Natural killer cell (primary cell): ENCODE measurements around the gene ATG9A. TPM values are rescaled to one million over a fixed set of nuclear protein-coding genes. Genes with fewer than 3 reads are reported as not detected.
A peak's percentile ranks its signal among the peaks of the same experiment; 100 is the strongest.

Source experiments
- ATAC-seq, 3 donors: fragments of 150-1000 bp in 2 of 3; fragments of 200-7000 bp in 1 of 3; cut with Tn5 transposase; 1 replicate in 1 of 3; 2 replicates in 2 of 3; pipeline ENCODE4 v1.10.0; 2021; ENCODE audit warnings: mild to moderate bottlenecking in 2 of 3, moderate library complexity in 2 of 3
- DNase-seq, 2 donors: peaks; one replicate each; pipeline versions ENCODE4 v3.0.0 to v3.0.0-alpha.2; 2013 to 2021; ENCODE audit warnings: mixed read lengths in 1 of 2
- H3K27ac ChIP-seq: one replicate; pipeline ENCODE4 v1.5.1; 2013; ENCODE audit warnings: mild to moderate bottlenecking, low read length
- H3K27me3 ChIP-seq: one replicate; pipeline ENCODE4 v1.6.1; 2013; ENCODE audit warnings: low read length; ENCODE audit not compliant: control insufficient read depth, insufficient read depth
- H3K36me3 ChIP-seq: one replicate; pipeline ENCODE4 v1.6.1; 2013; ENCODE audit warnings: low read length; ENCODE audit not compliant: control insufficient read depth, insufficient read depth
- H3K4me1 ChIP-seq: one replicate; pipeline ENCODE4 v1.6.1; 2013; ENCODE audit warnings: low read length; ENCODE audit not compliant: control insufficient read depth, insufficient read depth
- H3K4me3 ChIP-seq: one replicate; pipeline ENCODE4 v1.5.1; 2013; ENCODE audit warnings: low read length
- H3K9me3 ChIP-seq: one replicate; pipeline ENCODE4 v1.6.1; 2013; ENCODE audit warnings: low read length; ENCODE audit not compliant: control insufficient read depth, insufficient read depth
- H3K27ac Mint-ChIP-seq, 2 donors: one replicate each; pipeline ENCODE4 v1.8.0; 2022; ENCODE audit warnings: mild to moderate bottlenecking in 2 of 2, mixed read lengths in 2 of 2, moderate library complexity in 1 of 2
- H3K27me3 Mint-ChIP-seq, 2 donors: one replicate each; pipeline ENCODE4 v1.8.0; 2022; ENCODE audit warnings: low read depth in 2 of 2, mixed read lengths in 2 of 2
- H3K36me3 Mint-ChIP-seq: one replicate; pipeline ENCODE4 v1.8.0; 2022; ENCODE audit warnings: mixed read lengths
- H3K4me1 Mint-ChIP-seq, 2 donors: one replicate each; pipeline ENCODE4 v1.8.0; 2022; ENCODE audit warnings: mixed read lengths in 2 of 2
- H3K4me3 Mint-ChIP-seq: one replicate; pipeline ENCODE4 v1.8.0; 2022; ENCODE audit warnings: mild to moderate bottlenecking, moderate library complexity, mixed read lengths
- H3K9me3 Mint-ChIP-seq, 2 donors: one replicate each; pipeline ENCODE4 v1.8.0; 2022; ENCODE audit warnings: mixed read lengths in 2 of 2
- WGBS: methylation state at CpG from one replicate; pipeline ENCODE4 v1.1.7; 2013; ENCODE audit warnings: missing lambda C conversion rate; ENCODE audit not compliant: insufficient coverage; 5-methylcytosine and 5-hydroxymethylcytosine counted together
- intact Hi-C: fragments of 100-400 bp; cut with micrococcal nuclease; formaldehyde crosslinking; loops from one replicate; pipeline ENCODE4 v1.14.2; 2022
- total RNA-seq, 4 donors: library from RNA; stranded (reverse); fragments of 120-200 nt in 1 of 4; gene quantifications; one replicate each; pipeline versions ENCODE4 v1.2.3 to v1.2.4, GENCODE V29; 2013 to 2022
- TF ChIP-seq, protein P1 (sequence below): fragments of 200-600 bp; IDR thresholded peaks from one replicate; pipeline ENCODE4 v1.8.0; 2022; ENCODE audit warnings: antibody characterized with exemption

The ATG9A gene
- total RNA-seq, 3 donors from 2014 or later (not counting 1 experiment from before 2014, with no cell fraction given) = 98.1 to 110 (median 108) TPM

DNA sequence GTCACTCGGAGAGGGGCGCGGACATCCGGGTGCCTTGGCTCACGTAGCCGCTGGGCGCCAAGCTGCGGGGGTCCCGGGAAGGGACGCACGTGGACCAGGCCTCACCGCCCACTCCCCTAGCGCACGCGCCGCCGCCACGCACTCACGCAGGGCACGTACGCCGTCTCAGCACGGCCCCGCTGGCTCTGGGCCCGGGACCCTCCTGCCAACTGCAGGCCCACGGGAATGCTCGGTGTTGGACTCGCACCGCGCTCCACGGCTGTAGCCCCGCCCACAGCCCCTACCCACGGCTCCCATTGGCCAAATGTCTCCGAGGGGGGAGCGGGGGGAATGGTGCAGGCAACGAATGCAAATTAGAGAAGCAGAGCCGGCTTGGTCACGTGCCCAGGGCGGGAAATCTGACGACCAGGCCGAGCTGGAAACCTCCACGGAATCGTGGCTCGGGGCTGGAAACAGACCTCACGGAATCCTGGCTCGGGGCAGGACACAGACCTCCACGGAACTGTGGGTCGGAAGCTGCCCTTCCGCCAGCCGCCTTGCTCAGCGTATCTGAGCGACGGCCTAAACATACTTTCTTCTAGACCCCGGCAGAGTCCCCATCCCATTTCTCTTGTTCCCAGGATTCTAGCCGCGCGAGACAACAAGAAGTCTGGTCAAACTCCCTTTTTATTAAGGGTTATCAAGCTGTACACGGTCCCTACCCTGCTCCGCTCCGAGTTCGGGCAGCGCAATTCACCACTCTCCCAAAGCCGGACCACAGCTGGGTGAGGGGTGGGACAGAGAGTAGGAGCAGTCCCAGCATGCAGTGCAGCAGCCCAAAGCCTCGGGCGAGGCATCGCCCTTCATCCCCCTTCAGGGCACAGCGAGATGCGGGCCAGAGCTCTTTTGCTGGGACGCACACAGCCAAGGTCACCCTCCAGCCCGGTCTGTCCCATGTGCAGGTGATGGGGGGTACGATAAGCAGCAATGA, 10.4 kb downstream of the ATG9A start, which contains the start of gene ABCB6:
ABCB6 (minus strand) TSS at position 227 of the 970 bp plus-strand sequence. CDS start 285 bp downstream, outside the sequence.
- H3K27me3 Mint-ChIP-seq = no peaks in the 10 kb centered on the region
- Histone ChIP-seq H3K27me3 (no peaks in the 10 kb centered on the region), H3K27ac (peak within 1 kb of the TSS; percentile 18), H3K9me3 (no peaks in the 10 kb centered on the region), H3K4me3 (peak within 1 kb of the TSS; percentile 46), H3K36me3 (peaks cover 39% of the 10 kb centered on the region), H3K4me1 (peaks cover 25% of the 10 kb centered on the region)
- WGBS = 21% methylated on average over 71 of the region's 71 CpGs
- no peaks in the 10 kb centered on the region for H3K9me3 Mint-ChIP-seq
- DNase-seq = peak; percentile 73 to 92
- peaks cover 6 to 17% of the 10 kb centered on the region in 2 donors for H3K4me1 Mint-ChIP-seq
- TF ChIP-seq, protein P1, sequence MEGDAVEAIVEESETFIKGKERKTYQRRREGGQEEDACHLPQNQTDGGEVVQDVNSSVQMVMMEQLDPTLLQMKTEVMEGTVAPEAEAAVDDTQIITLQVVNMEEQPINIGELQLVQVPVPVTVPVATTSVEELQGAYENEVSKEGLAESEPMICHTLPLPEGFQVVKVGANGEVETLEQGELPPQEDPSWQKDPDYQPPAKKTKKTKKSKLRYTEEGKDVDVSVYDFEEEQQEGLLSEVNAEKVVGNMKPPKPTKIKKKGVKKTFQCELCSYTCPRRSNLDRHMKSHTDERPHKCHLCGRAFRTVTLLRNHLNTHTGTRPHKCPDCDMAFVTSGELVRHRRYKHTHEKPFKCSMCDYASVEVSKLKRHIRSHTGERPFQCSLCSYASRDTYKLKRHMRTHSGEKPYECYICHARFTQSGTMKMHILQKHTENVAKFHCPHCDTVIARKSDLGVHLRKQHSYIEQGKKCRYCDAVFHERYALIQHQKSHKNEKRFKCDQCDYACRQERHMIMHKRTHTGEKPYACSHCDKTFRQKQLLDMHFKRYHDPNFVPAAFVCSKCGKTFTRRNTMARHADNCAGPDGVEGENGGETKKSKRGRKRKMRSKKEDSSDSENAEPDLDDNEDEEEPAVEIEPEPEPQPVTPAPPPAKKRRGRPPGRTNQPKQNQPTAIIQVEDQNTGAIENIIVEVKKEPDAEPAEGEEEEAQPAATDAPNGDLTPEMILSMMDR = no peak
- H3K27ac Mint-ChIP-seq = peak within 1 kb of the TSS; percentile 62 to 75
- ATAC-seq = peak; percentile 83 to 89 (median 87)
- H3K36me3 Mint-ChIP-seq = peaks cover 7% of the 10 kb centered on the region
- peak within 1 kb of the TSS; percentile 83 for H3K4me3 Mint-ChIP-seq
- intact Hi-C loops = loop anchor here (1.0 to 2.0 kb wide), 2 partner anchors 10 to 58 kb away; partner anchors contain the start of genes ANKZF1, ATG9A and NHEJ1

DNA sequence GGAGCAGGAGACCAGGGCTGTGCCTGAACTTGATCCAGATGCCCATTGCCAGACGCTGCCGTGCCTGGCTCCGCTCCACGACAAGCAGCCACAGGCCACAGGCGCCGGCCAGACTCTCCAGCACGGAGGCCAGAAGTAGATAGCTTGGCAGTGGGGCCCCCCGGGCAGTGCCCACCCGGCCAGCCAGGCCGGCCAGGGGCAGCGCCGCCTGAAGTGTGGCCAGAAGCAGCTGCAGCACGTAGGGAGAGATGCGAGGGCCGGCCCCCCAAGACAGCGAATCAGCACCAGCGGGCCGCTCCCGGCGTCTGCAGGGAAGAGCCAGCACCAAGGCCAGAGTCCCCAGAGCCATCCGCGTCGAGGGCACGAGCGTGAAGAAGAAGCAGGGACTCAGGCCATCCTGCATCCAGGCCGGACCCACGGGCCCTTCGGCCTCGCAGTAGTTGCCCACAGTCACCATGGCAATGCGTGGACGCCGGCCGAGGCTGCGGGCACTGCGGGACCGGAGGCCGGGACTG, 11.2 kb downstream of the ATG9A start:
- Histone ChIP-seq H3K9me3 (no peaks in the 10 kb centered on the region), H3K36me3 (peaks cover 31% of the 10 kb centered on the region), H3K27ac (no peak overlapping the region), H3K27me3 (no peaks in the 10 kb centered on the region), H3K4me3 (peak overlapping the region; percentile 46), H3K4me1 (peaks cover 24% of the 10 kb centered on the region)
- peak overlapping the region; percentile 83 for H3K4me3 Mint-ChIP-seq
- peaks cover 7% of the 10 kb centered on the region for H3K36me3 Mint-ChIP-seq
- DNase-seq (peak in 1 of 2 donors; percentile 29), ATAC-seq (peak; percentile 43 to 50 (median 46))
- peaks cover 6 to 17% of the 10 kb centered on the region in 2 donors for H3K4me1 Mint-ChIP-seq
- no peaks in the 10 kb centered on the region for H3K27me3 Mint-ChIP-seq
- H3K9me3 Mint-ChIP-seq = no peaks in the 10 kb centered on the region
- intact Hi-C loops = loop anchor here (2.0 kb wide), 1 partner anchor 57 kb away; the partner anchor contains the start of gene NHEJ1
- 1% methylated on average over 37 of the region's 37 CpGs for WGBS
- TF ChIP-seq, protein P1 = no peak
- H3K27ac Mint-ChIP-seq = peak overlapping the region; percentile 62 to 75

DNA sequence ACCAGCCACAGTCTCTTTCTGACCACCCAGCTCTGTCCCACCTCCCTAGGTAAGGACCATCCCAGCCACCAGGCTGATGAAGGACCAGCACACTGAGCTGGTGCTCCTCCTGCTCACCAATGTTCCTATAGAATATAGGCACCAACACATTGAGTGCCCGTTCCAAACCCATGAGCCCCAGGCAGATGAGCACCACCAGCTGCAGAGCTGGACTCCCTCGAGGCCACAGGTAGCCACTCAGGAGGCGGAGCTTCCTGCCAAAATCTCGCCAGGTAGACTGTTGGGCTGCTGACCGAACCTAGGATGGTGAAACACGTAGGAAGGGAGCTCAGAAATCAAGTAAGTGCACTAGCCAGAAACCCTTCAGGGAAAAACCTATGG, 12.9 kb downstream of the ATG9A start:
- Histone ChIP-seq H3K27ac (no peak overlapping the region), H3K36me3 (peaks cover 16% of the 10 kb centered on the region), H3K4me3 (no peak overlapping the region), H3K27me3 (no peaks in the 10 kb centered on the region), H3K9me3 (no peaks in the 10 kb centered on the region), H3K4me1 (peaks cover 24% of the 10 kb centered on the region)
- 89% methylated on average over 6 of the region's 6 CpGs for WGBS
- H3K27me3 Mint-ChIP-seq = no peaks in the 10 kb centered on the region
- H3K27ac Mint-ChIP-seq = no peak overlapping the region
- H3K36me3 Mint-ChIP-seq = peaks cover 5% of the 10 kb centered on the region
- peaks cover 6 to 15% of the 10 kb centered on the region in 2 donors for H3K4me1 Mint-ChIP-seq
- no peaks in the 10 kb centered on the region for H3K9me3 Mint-ChIP-seq
- intact Hi-C loops = no loop called here
- DNase-seq (no peak), ATAC-seq (no peak)
- TF ChIP-seq, protein P1 = no peak
- no peak overlapping the region for H3K4me3 Mint-ChIP-seq
